ENCODE data around the gene GUCY1A2. TPM values are rescaled to one million over a fixed set of nuclear protein-coding genes. Genes with fewer than 3 reads are reported as not detected.

The GUCY1A2 gene
- total RNA-seq, 1 experiment from 2014 or later, result 0.10 TPM

DNA sequence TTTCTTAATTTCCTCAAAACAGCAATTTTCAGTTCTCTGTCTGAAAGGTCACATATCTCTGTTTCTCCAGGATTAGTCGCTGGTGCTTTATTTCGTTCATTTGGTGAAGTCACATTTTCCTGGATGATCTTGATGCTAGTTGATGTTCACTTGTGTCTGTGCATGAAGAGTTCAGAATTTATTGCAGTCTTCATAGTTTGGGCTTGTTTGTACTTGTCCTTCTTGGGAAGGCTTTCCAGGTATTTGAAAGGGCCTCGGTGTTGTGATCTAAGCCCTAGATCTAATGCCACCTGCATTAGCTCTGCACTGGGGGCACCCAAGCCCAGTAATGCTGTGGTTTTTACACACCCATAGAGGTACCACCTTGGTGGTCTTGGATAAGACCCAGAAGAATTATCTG lies 228.9 kb downstream of the GUCY1A2 start (continued):
- TF ChIP-seq TCF7L2 (IDR thresholded peaks at IDR 0.05; ENCODE audit: borderline replicate concordance, extremely low read depth, insufficient read depth, insufficient read length) (no peak), EZH2phosphoT487 (IDR thresholded peaks at IDR 0.05; ENCODE audit: borderline replicate concordance) (no peak), POLR2A (IDR thresholded peaks at IDR 0.05; ENCODE audit: borderline replicate concordance, extremely low read depth, insufficient read depth, insufficient read length) (no peak), YY1 (IDR thresholded peaks at IDR 0.05; ENCODE audit: extremely low read depth, insufficient replicate concordance, low read depth, low read length) (no peak), JUND (IDR thresholded peaks at IDR 0.05) (no peak)
- TF ChIP-seq, protein P1, sequence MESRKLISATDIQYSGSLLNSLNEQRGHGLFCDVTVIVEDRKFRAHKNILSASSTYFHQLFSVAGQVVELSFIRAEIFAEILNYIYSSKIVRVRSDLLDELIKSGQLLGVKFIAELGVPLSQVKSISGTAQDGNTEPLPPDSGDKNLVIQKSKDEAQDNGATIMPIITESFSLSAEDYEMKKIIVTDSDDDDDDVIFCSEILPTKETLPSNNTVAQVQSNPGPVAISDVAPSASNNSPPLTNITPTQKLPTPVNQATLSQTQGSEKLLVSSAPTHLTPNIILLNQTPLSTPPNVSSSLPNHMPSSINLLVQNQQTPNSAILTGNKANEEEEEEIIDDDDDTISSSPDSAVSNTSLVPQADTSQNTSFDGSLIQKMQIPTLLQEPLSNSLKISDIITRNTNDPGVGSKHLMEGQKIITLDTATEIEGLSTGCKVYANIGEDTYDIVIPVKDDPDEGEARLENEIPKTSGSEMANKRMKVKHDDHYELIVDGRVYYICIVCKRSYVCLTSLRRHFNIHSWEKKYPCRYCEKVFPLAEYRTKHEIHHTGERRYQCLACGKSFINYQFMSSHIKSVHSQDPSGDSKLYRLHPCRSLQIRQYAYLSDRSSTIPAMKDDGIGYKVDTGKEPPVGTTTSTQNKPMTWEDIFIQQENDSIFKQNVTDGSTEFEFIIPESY (IDR thresholded peaks at IDR 0.05; ENCODE audit: extremely low read depth, insufficient replicate concordance, low read length), result no peak

DNA sequence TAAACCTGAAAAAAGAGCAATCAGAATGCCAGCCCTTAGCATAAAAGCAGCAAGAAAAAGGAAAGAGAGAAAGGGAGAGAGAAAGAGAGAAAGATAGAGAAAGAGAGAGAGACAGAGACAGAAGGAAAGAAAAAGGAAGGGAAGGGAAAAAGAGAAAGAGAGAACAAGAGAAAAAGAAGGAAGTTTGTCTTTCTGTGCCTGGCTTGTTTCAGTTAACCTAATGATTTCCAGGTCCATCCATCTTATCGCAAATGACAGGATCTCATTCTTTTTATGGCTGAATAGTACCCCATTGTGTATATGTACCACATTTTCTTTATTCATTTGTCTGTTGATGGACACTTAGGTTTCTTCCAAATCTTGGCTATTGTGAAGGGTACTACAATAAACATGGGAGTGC lies 230.8 kb downstream of the GUCY1A2 start:
- CTCF ChIA-PET, result no interaction called here
- Histone ChIP-seq H3K9me2 (ENCODE audit: insufficient read depth) (no peaks in the 10 kb centered on the region), H3K36me3 (ENCODE audit: control insufficient read depth in 1 of 2, insufficient read depth in 2 of 2, low read length in 2 of 2) (no peaks in the 10 kb centered on the region), H3K79me2 (ENCODE audit: insufficient read depth, low read length) (no peaks in the 10 kb centered on the region), H3K4me3 (replicated peaks in 1 of 2; ENCODE audit: low read depth in 1 of 2, low read length in 2 of 2) (no peak overlapping the region), H4K20me1 (ENCODE audit: insufficient read depth) (no peaks in the 10 kb centered on the region), H3K4me1 (ENCODE audit: control insufficient read depth in 1 of 2, insufficient read depth in 2 of 2, low read length in 2 of 2) (no peaks in the 10 kb centered on the region), H3K9me3 (ENCODE audit: control insufficient read depth in 1 of 2, insufficient read depth in 1 of 2, low read depth in 1 of 2, low read length in 2 of 2) (no peaks in the 10 kb centered on the region), H2AFZ (ENCODE audit: low read depth, low read length, poor library complexity, severe bottlenecking) (no peak overlapping the region), H3K27me3 (ENCODE audit: insufficient read depth, low read length) (peaks cover 3% of the 10 kb centered on the region), H3K9ac (ENCODE audit: low read length) (no peak overlapping the region), H3K4me2 (ENCODE audit: low read length) (no peak overlapping the region), H3K27ac (ENCODE audit: low read depth, low read length) (no peak overlapping the region)
- intact Hi-C loops (cut with micrococcal nuclease), result no loop called here
- DNase-seq (ENCODE audit: low read depth, low spot score) (no peak), ATAC-seq (no peak)
- no TSS peak for BruUV-seq (replicated peaks)
- RAD21 ChIA-PET (ENCODE audit: low non-redundant PET in 1 of 2, low total read pairs in 2 of 2, uncharacterized antibody in 2 of 2, unreplicated experiment in 2 of 2), result no interaction called here
- POLR2A ChIA-PET, result no interaction called here
- TF ChIP-seq ZNF274 (IDR thresholded peaks at IDR 0.05; ENCODE audit: low read depth, low read length), result no peak
- TF ChIP-seq, protein P1 (IDR thresholded peaks at IDR 0.05; ENCODE audit: extremely low read depth, insufficient replicate concordance, low read length), result no peak
- TF ChIP-seq CBX3 (IDR thresholded peaks at IDR 0.05; ENCODE audit: low read depth), result no peak
- TF ChIP-seq RAD21 (IDR thresholded peaks at IDR 0.05; ENCODE audit: low read depth), result no peak
- no peak for TF ChIP-seq SIN3A (IDR thresholded peaks at IDR 0.05; ENCODE audit: low read depth)
- no peak for TF ChIP-seq JUND (IDR thresholded peaks at IDR 0.05)
- TF ChIP-seq, protein P2, sequence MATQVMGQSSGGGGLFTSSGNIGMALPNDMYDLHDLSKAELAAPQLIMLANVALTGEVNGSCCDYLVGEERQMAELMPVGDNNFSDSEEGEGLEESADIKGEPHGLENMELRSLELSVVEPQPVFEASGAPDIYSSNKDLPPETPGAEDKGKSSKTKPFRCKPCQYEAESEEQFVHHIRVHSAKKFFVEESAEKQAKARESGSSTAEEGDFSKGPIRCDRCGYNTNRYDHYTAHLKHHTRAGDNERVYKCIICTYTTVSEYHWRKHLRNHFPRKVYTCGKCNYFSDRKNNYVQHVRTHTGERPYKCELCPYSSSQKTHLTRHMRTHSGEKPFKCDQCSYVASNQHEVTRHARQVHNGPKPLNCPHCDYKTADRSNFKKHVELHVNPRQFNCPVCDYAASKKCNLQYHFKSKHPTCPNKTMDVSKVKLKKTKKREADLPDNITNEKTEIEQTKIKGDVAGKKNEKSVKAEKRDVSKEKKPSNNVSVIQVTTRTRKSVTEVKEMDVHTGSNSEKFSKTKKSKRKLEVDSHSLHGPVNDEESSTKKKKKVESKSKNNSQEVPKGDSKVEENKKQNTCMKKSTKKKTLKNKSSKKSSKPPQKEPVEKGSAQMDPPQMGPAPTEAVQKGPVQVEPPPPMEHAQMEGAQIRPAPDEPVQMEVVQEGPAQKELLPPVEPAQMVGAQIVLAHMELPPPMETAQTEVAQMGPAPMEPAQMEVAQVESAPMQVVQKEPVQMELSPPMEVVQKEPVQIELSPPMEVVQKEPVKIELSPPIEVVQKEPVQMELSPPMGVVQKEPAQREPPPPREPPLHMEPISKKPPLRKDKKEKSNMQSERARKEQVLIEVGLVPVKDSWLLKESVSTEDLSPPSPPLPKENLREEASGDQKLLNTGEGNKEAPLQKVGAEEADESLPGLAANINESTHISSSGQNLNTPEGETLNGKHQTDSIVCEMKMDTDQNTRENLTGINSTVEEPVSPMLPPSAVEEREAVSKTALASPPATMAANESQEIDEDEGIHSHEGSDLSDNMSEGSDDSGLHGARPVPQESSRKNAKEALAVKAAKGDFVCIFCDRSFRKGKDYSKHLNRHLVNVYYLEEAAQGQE (IDR thresholded peaks at IDR 0.05; ENCODE audit: low read depth), result no peak
- no peak for TF ChIP-seq EZH2 (IDR thresholded peaks at IDR 0.05)
- TF ChIP-seq YY1 (IDR thresholded peaks at IDR 0.05; ENCODE audit: extremely low read depth, insufficient replicate concordance, low read depth, low read length), result no peak
- TF ChIP-seq, protein P3, sequence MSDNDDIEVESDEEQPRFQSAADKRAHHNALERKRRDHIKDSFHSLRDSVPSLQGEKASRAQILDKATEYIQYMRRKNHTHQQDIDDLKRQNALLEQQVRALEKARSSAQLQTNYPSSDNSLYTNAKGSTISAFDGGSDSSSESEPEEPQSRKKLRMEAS (IDR thresholded peaks at IDR 0.05), result no peak
- TF ChIP-seq POLR2A (IDR thresholded peaks at IDR 0.05; ENCODE audit: borderline replicate concordance, extremely low read depth, insufficient read depth, insufficient read length), result no peak
- no peak for TF ChIP-seq SP1 (IDR thresholded peaks at IDR 0.05; ENCODE audit: low read depth)
